Mucosa of descending colon (tissue), 3 donors: ENCODE results near the gene TMEM178B. TPM values are rescaled to one million over a fixed set of nuclear protein-coding genes. Genes with fewer than 3 reads are reported as not detected.

Experiments
- ATAC-seq: fragments of 200-7000 bp; cut with Tn5 transposase; one replicate; pipeline ENCODE4 v1.9.1; 2020; ENCODE audit warnings: mild to moderate bottlenecking, moderate library complexity
- DNase-seq, 3 donors: peaks; one replicate each; pipeline ENCODE4 v3.0.0-alpha.2; 2020
- H3K36me3 ChIP-seq: fragments of 200-600 bp; one replicate; pipeline ENCODE4 v1.8.0; 2021; ENCODE audit warnings: low read depth, mild to moderate bottlenecking
- H3K4me1 ChIP-seq: fragments of 200-600 bp; one replicate; pipeline ENCODE4 v1.8.0; 2021; ENCODE audit warnings: low read depth, mild to moderate bottlenecking
- H3K4me3 ChIP-seq: fragments of 200-600 bp; one replicate; pipeline ENCODE4 v1.8.0; 2021; ENCODE audit warnings: mild to moderate bottlenecking
- H3K9me3 ChIP-seq: fragments of 200-600 bp; one replicate; pipeline ENCODE4 v1.8.0; 2021; ENCODE audit warnings: mild to moderate bottlenecking
- intact Hi-C, 2 donors: fragments of 100-400 bp; cut with DNase I in 1 of 2; cut with micrococcal nuclease in 1 of 2; formaldehyde crosslinking; loops; one replicate each; pipeline versions ENCODE4 v1.11.0 to v1.11.1; 2022; cut with DNase I, micrococcal nuclease
- total RNA-seq, 3 donors: library from RNA; stranded (reverse); fragmentation: NEBNext Ultra II Directional in 2 of 3; extraction: Animal tissue kit (Norgen Biotek cat#: 25700) in 2 of 3; gene quantifications; one replicate each; pipeline versions ENCODE4 v1.2.1 to v1.2.4, GENCODE V29; 2021 to 2023
- TF ChIP-seq, protein P1 (sequence below): fragments of 200-600 bp; IDR thresholded peaks from one replicate; pipeline ENCODE4 v1.8.0; 2022; ENCODE audit warnings: antibody characterized with exemption, mild to moderate bottlenecking
- donor health status: DM: no; HTN: no; CAD: no; lungs with moderate emphysema.
- donor health status: DM: no; HTN: no; CAD: no.
- donor health status: DM: no; HTN: yes; CAD: no.

The TMEM178B gene
- total RNA-seq, 3 donors from 2014 or later, result 0.22 to 2.0 (median 0.32) TPM

- Histone ChIP-seq H3K4me3 (no peak overlapping the region), H3K9me3 (no peaks in the 10 kb centered on the region), H3K4me1 (no peaks in the 10 kb centered on the region), H3K36me3 (no peaks in the 10 kb centered on the region)
- intact Hi-C loops, result no loop called here
- DNase-seq (no peak), ATAC-seq (no peak)
- TF ChIP-seq, protein P1, sequence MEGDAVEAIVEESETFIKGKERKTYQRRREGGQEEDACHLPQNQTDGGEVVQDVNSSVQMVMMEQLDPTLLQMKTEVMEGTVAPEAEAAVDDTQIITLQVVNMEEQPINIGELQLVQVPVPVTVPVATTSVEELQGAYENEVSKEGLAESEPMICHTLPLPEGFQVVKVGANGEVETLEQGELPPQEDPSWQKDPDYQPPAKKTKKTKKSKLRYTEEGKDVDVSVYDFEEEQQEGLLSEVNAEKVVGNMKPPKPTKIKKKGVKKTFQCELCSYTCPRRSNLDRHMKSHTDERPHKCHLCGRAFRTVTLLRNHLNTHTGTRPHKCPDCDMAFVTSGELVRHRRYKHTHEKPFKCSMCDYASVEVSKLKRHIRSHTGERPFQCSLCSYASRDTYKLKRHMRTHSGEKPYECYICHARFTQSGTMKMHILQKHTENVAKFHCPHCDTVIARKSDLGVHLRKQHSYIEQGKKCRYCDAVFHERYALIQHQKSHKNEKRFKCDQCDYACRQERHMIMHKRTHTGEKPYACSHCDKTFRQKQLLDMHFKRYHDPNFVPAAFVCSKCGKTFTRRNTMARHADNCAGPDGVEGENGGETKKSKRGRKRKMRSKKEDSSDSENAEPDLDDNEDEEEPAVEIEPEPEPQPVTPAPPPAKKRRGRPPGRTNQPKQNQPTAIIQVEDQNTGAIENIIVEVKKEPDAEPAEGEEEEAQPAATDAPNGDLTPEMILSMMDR, result no peak
These were observed 423.5 kb downstream of the TMEM178B start for GRCh38 chr7:141497391-141497790.

DNA sequence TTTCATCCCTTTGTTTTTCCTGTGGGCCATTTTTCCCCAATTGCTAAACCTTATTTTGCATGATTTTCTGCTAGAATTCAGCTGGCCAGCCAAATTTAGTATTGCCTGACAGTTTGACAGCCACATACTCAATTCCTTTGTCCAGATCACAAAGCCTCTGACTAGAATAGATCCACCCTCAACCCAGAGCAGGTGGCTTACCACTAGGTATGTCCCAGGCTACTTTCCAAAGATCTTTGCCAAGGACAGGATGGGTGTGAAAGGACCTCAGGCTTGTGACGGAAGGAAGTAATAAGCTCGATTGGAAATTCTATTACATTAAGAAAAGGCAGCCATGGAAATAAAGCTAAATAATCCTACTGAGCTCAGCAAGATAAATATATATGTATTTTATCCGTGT lies 426.7 kb downstream of the TMEM178B start:
- TF ChIP-seq, protein P1, result no peak

GRCh38 chr7:141501451-141501850 lies 427.6 kb downstream of the TMEM178B start:
- Histone ChIP-seq H3K36me3 (no peaks in the 10 kb centered on the region), H3K9me3 (no peaks in the 10 kb centered on the region), H3K4me3 (no peak overlapping the region), H3K4me1 (no peaks in the 10 kb centered on the region)
- intact Hi-C loops, result no loop called here
- ATAC-seq, result no peak
- no peak for DNase-seq
- TF ChIP-seq, protein P1, result no peak

More for the DNA sequence above, 426.7 kb downstream of the TMEM178B start:
- no peak overlapping the region for H3K4me3 ChIP-seq
- DNase-seq (no peak), ATAC-seq (no peak)
- intact Hi-C loops, result no loop called here
- H3K36me3 ChIP-seq, result no peaks in the 10 kb centered on the region
- H3K9me3 ChIP-seq, result no peaks in the 10 kb centered on the region
- no peaks in the 10 kb centered on the region for H3K4me1 ChIP-seq

DNA sequence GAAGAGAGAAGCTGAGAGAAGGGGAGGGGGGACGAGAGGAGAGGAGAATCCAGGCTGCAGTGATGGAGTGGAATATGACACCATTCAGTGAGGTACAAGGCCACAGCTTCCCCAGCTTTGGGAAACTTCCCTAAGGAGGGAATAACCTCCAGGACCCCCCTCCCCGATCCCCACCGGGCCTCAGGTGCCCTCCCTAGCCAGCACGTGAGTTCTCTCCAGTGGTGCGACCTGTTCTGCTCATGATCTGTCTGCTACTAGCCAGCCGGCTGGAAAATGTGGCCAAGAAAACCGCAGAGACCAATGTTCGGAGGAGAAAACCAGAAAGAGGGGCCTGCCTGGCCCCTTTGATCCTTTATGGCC lies 437.4 kb downstream of the TMEM178B start:
- TF ChIP-seq, protein P1, result no peak
- H3K36me3 ChIP-seq, result no peaks in the 10 kb centered on the region
- no peak for ATAC-seq
- peaks cover 5% of the 10 kb centered on the region for H3K4me1 ChIP-seq
- no peak overlapping the region for H3K4me3 ChIP-seq
- DNase-seq, result no peak
- intact Hi-C loops, result no loop called here
- no peaks in the 10 kb centered on the region for H3K9me3 ChIP-seq

DNA sequence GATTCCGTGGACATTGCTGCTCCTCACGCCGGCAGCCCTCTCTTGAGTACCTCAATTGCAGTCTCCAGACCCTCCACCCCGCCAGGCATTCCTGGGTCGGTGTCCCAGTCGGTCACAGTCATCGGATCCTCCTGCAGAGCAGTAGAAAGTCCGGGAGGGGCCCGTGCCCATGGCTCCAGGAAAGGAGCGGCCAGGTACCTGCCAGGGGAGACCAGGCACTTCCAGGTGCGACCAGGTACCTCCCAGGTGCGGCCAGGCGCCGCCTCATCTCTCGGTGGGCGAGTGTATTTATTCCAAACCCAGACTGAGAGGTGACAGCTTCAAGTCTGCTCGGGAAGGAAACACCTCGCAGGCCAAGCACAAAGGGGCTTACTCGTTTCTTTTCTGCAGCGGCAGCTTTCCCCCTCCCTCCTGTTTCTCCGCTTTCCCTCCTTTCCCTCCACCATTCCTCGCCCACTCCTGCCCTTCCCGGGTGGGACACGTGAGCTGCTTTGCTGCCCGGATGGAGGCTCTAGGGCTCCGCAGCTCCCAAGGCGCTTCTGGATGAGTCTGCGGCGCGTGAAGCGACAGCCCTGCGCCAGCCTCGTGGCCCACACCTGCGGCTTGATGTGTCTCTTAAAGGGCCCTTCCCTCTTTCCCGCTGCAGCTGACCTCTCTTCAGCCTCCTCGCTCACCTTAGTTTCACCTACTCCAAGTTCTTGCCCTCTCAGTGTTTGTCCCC lies 438.0 kb downstream of the TMEM178B start:
- Histone ChIP-seq H3K4me3 (no peak overlapping the region), H3K36me3 (no peaks in the 10 kb centered on the region), H3K9me3 (no peaks in the 10 kb centered on the region), H3K4me1 (peaks cover 5% of the 10 kb centered on the region)
- ATAC-seq (peak; percentile 73), DNase-seq (peak; percentile 5 to 47 (median 28))
- TF ChIP-seq, protein P1, result no peak
- intact Hi-C loops, result no loop called here
